Endothelial cell of umbilical vein (primary cell): Measurements from ENCODE around the gene SMC4. TPM values are rescaled to one million over a fixed set of nuclear protein-coding genes. Genes with fewer than 3 reads are reported as not detected.

ENCODE experiments used
- BruUV-seq: library from RNA; stranded (reverse); fragments of 400-500 nt; replicated peaks from 2 replicates; lab custom pipeline; 2021; lab: Mats Ljungman, UMichigan
- CTCF ChIA-PET: fragments of 300-600, 350-600 bp; sonication (Branson Sonifier 250); formaldehyde crosslinking; loops from one replicate; lab custom pipeline; 2021; ENCODE audit warnings: antibody characterized with exemption, inconsistent platforms; lab: Charles Lee
- POLR2A ChIA-PET: fragments of 300-600, 350-600 bp; sonication (Branson Sonifier 250); formaldehyde crosslinking; loops from one replicate; lab custom pipeline; 2021; ENCODE audit warnings: antibody characterized with exemption, inconsistent platforms; lab: Charles Lee
- DNase-seq: peaks from one replicate; pipeline ENCODE4 v3.0.0-alpha.2; 2011; ENCODE audit warnings: low read depth, low spot score
- FAIRE-seq: peaks from 2 replicates; lab custom pipeline; 2011; peaks lifted over from hg19 to GRCh38; lab: Jason Lieb, UNC
- H2AFZ ChIP-seq: 2 replicates; pipeline ENCODE4 v1.6.0; 2012; ENCODE audit warnings: low read depth, low read length, control low read depth, inconsistent platforms
- H3K27ac ChIP-seq: 2 replicates; pipeline ENCODE4 v1.5.1; 2011; ENCODE audit warnings: low read depth, mild to moderate bottlenecking, control low read depth, low read length, moderate library complexity; ENCODE audit not compliant: insufficient read depth
- H3K27me3 ChIP-seq, 2 experiments: 2 replicates each; pipeline versions ENCODE4 v1.6.0 to v1.6.1; 2011; ENCODE audit warnings: low read length in 2 of 2, mixed read lengths in 1 of 2; ENCODE audit not compliant: control insufficient read depth in 2 of 2, insufficient read depth in 2 of 2
- H3K36me3 ChIP-seq, 2 experiments: 2 replicates in 1 of 2; 3 replicates in 1 of 2; pipeline ENCODE4 v1.5.1; 2011; ENCODE audit warnings: low read length in 2 of 2, mild to moderate bottlenecking in 1 of 2, moderate library complexity in 1 of 2; ENCODE audit not compliant: control insufficient read depth in 2 of 2, insufficient read depth in 2 of 2; ENCODE audit errors: extremely low read depth in 1 of 2
- H3K4me1 ChIP-seq: 3 replicates; pipeline ENCODE4 v1.5.1; 2011; ENCODE audit warnings: mild to moderate bottlenecking, low read length; ENCODE audit not compliant: control insufficient read depth, insufficient read depth; ENCODE audit errors: extremely low read depth
- H3K4me2 ChIP-seq: 2 replicates; pipeline ENCODE4 v1.6.1; 2011; ENCODE audit warnings: low read length, control low read depth, mixed read lengths; ENCODE audit not compliant: insufficient read depth
- H3K4me3 ChIP-seq, 3 experiments: fragments of 200-600 bp in 1 of 3; sonication (generic), shearing (Covaris generic) in 1 of 3; replicated peaks in 1 of 3; 2 replicates each; pipeline ENCODE4 v1.5.1; 2011 to 2016; ENCODE audit warnings: control low read depth in 3 of 3, low read length in 3 of 3, mild to moderate bottlenecking in 2 of 3, inconsistent platforms in 1 of 3, low read depth in 1 of 3, moderate library complexity in 1 of 3; ENCODE audit not compliant: insufficient read depth in 1 of 3
- H3K79me2 ChIP-seq: 2 replicates; pipeline ENCODE4 v1.6.0; 2012; ENCODE audit warnings: low read length, inconsistent platforms; ENCODE audit not compliant: control insufficient read depth, insufficient read depth
- H3K9ac ChIP-seq: replicated peaks from 2 replicates; pipeline ENCODE3; 2011; ENCODE audit warnings: low read length, control low read depth; ENCODE audit not compliant: insufficient read depth; ENCODE audit errors: extremely low read depth
- H3K9me1 ChIP-seq: replicated peaks from 3 replicates; pipeline ENCODE4 v1.6.0; 2011; ENCODE audit warnings: mild to moderate bottlenecking, low read length; ENCODE audit not compliant: control insufficient read depth, insufficient read depth; ENCODE audit errors: extremely low read depth
- H3K9me3 ChIP-seq: replicated peaks from 2 replicates; pipeline ENCODE4 v1.5.1; 2012; ENCODE audit warnings: low read length, inconsistent platforms; ENCODE audit not compliant: control insufficient read depth, insufficient read depth
- H4K20me1 ChIP-seq: replicated peaks from 2 replicates; pipeline ENCODE3; 2011; ENCODE audit warnings: mild to moderate bottlenecking, low read length; ENCODE audit not compliant: control insufficient read depth, insufficient read depth; ENCODE audit errors: extremely low read depth
- CTCF ChIP-seq, 2 donors: IDR thresholded peaks; 1 replicate in 1 of 2; 2 replicates in 1 of 2; pipeline ENCODE4 v1.5.1; 2011; ENCODE audit warnings: low read length in 2 of 2, mild to moderate bottlenecking in 2 of 2, moderate library complexity in 2 of 2, control low read depth in 1 of 2, inconsistent platforms in 1 of 2, low read depth in 1 of 2; ENCODE audit not compliant: insufficient read depth in 1 of 2; ENCODE audit errors: extremely low read depth in 1 of 2
- EZH2 ChIP-seq: IDR thresholded peaks from 2 replicates; pipeline ENCODE4 v1.6.1; 2012; ENCODE audit warnings: borderline replicate concordance, low read depth, mild to moderate bottlenecking, moderate library complexity, low read length, inconsistent platforms; ENCODE audit not compliant: severe bottlenecking
- FOS ChIP-seq: IDR thresholded peaks from 2 replicates; pipeline ENCODE4 v1.6.1; 2011; ENCODE audit warnings: mild to moderate bottlenecking, low read length, moderate library complexity, borderline replicate concordance; ENCODE audit not compliant: insufficient read depth
- GATA2 ChIP-seq: IDR thresholded peaks from 2 replicates; pipeline ENCODE4 v1.7.0; 2011; ENCODE audit warnings: low read depth, mild to moderate bottlenecking, moderate library complexity, mixed read lengths, low read length; ENCODE audit not compliant: insufficient read length, insufficient read depth
- JUN ChIP-seq: IDR thresholded peaks from 2 replicates; pipeline ENCODE4 v1.6.1; 2011; ENCODE audit warnings: borderline replicate concordance, low read depth; ENCODE audit not compliant: insufficient read length, insufficient read depth
- MAX ChIP-seq: IDR thresholded peaks from 2 replicates; pipeline ENCODE4 v1.6.1; 2011; ENCODE audit not compliant: insufficient read depth, insufficient read length
- MYC ChIP-seq: IDR thresholded peaks from one replicate; pipeline ENCODE4 v1.6.1; 2011; ENCODE audit warnings: mild to moderate bottlenecking, low read depth, low read length
- POLR2A ChIP-seq: IDR thresholded peaks from 2 replicates; pipeline ENCODE4 v1.6.1; 2012; ENCODE audit warnings: low read depth, mild to moderate bottlenecking, control low read depth, low read length
- POLR2AphosphoS5 ChIP-seq: IDR thresholded peaks from 2 replicates; pipeline ENCODE4 v1.6.1; 2012; ENCODE audit warnings: low read depth, mild to moderate bottlenecking, control low read depth, low read length, moderate library complexity; ENCODE audit not compliant: insufficient read depth
- dilution Hi-C: fragments of 300-500 bp; cut with MboI; formaldehyde crosslinking; loops from one replicate; pipeline ENCODE4 v1.15.0; 2019; ENCODE audit warnings: low sequenced_read_pairs; ENCODE audit not compliant: extremely low pct_ligation_motif_present
- intact Hi-C: fragments of 100-400 bp; cut with micrococcal nuclease; formaldehyde crosslinking; loops from one replicate; pipeline ENCODE4 v1.10.0; 2022
- polyA plus RNA-seq, 4 experiments: library from polyadenylated mRNA; depleted of rRNA in 3 of 4; stranded (reverse) in 3 of 4; unstranded in 1 of 4; fragments of >200 nt; gene quantifications; 2 replicates each; pipeline versions ENCODE4 v1.2.1 to v1.2.3, GENCODE V29; 2011 to 2012; ENCODE audit warnings: missing spikeins in 1 of 4
- total RNA-seq: library from RNA; stranded (reverse); gene quantifications from 2 replicates; pipeline ENCODE4 v1.2.3, GENCODE V29; 2021

Gene SMC4
- total and polyA plus RNA-seq, 2 donors (not counting 3 experiments of a cell fraction or from before 2014, with no cell fraction given): 32.1 to 153 TPM

- Histone ChIP-seq H4K20me1 (no peaks in the 10 kb centered on the region), H3K9me1 (no peaks in the 10 kb centered on the region), H3K9ac (no peak overlapping the region), H3K27ac (no peak overlapping the region), H2AFZ (no peak overlapping the region), H3K4me1 (peaks cover 4% of the 10 kb centered on the region), H3K9me3 (no peaks in the 10 kb centered on the region), H3K36me3 (no peaks in the 10 kb centered on the region), H3K79me2 (peaks cover 15% of the 10 kb centered on the region), H3K27me3 (no peaks in the 10 kb centered on the region), H3K4me2 (no peak overlapping the region), H3K4me3 (no peak overlapping the region)
- intact Hi-C loops (no loop called here), dilution Hi-C loops (no loop called here)
- FAIRE-seq (no peak), DNase-seq (no peak)
- POLR2A ChIA-PET: no interaction called here
- BruUV-seq: no TSS peak
- CTCF ChIA-PET: interaction anchor here (0.8 to 1.1 kb wide), 2 partner anchors 231 to 362 kb away, joined by 4 to 5 read pairs; no protein-coding TSS in a partner anchor
- no peak for TF ChIP-seq POLR2A
- no peak for TF ChIP-seq EZH2
- TF ChIP-seq MAX: no peak
- TF ChIP-seq FOS: no peak
- TF ChIP-seq MYC: no peak
- TF ChIP-seq JUN: no peak
- no peak for TF ChIP-seq GATA2
- TF ChIP-seq CTCF (IDR thresholded peaks at IDR 0.05; ENCODE audit: extremely low read depth in 1 of 2, insufficient read depth in 1 of 2, low read depth in 1 of 2, low read length in 2 of 2): no peak
- TF ChIP-seq POLR2AphosphoS5: no peak
Observed at GRCh38 chr3:160394009-160394392, 5.4 kb upstream of the SMC4 start.
